Measurements from ENCODE around the gene FBXO22.

Gene FBXO22

GRCh38 chr15:75903331-75904239, at the start of gene FBXO22:
TSS of gene FBXO22 (plus strand) at chr15:75903878. CDS start at chr15:75903964, 86 bp downstream.
- H3K27ac ChIP-seq (ENCODE audit: low read depth, low read length), result peak within 1 kb of the TSS; percentile 51
- H3K4me3 ChIP-seq (ENCODE audit: low read length), result peak within 1 kb of the TSS; percentile 79
- no peaks in the 10 kb centered on the region for H3K9me2 ChIP-seq (replicated peaks; ENCODE audit: control insufficient read depth, low read length)
- peaks cover 5% of the 10 kb centered on the region; the same call in 1 of the 2 replicates for H3F3A ChIP-seq (ENCODE audit: control insufficient read depth, insufficient read depth)
- TF ChIP-seq EZH2phosphoT487 (IDR thresholded peaks at IDR 0.05; ENCODE audit: borderline replicate concordance, low read length) (no peak), CTCF (IDR thresholded peaks at IDR 0.05; ENCODE audit: low read depth, low read length, poor library complexity, severe bottlenecking) (no peak)
- H3K27me3 ChIP-seq (ENCODE audit: control insufficient read depth, low read length), result no peaks in the 10 kb centered on the region
- peak within 1 kb of the TSS; percentile 70 for H3K4me2 ChIP-seq (ENCODE audit: low read length)
- H3K79me2 ChIP-seq (ENCODE audit: control insufficient read depth, low read length), result peaks cover 39% of the 10 kb centered on the region
- H3K4me1 ChIP-seq (ENCODE audit: control insufficient read depth, low read length), result peaks cover 17% of the 10 kb centered on the region
- H3K36me3 ChIP-seq (ENCODE audit: control insufficient read depth, low read length), result peaks cover 19% of the 10 kb centered on the region
- H3K9me3 ChIP-seq (ENCODE audit: control insufficient read depth, insufficient read depth, low read length), result no peaks in the 10 kb centered on the region
- no peaks in the 10 kb centered on the region for H4K20me1 ChIP-seq (ENCODE audit: control insufficient read depth, insufficient read depth, low read depth, low read length)

- Histone ChIP-seq H3K4me3 (ENCODE audit: low read length) (no peak overlapping the region), H3K4me2 (ENCODE audit: low read length) (no peak overlapping the region), H3K79me2 (ENCODE audit: control insufficient read depth, low read length) (peaks cover 14% of the 10 kb centered on the region), H3K27me3 (ENCODE audit: control insufficient read depth, low read length) (no peaks in the 10 kb centered on the region), H3K36me3 (ENCODE audit: control insufficient read depth, low read length) (peaks cover 17% of the 10 kb centered on the region), H3K4me1 (ENCODE audit: control insufficient read depth, low read length) (no peaks in the 10 kb centered on the region), H3K27ac (ENCODE audit: low read depth, low read length) (no peak overlapping the region), H3K9me3 (ENCODE audit: control insufficient read depth, insufficient read depth, low read length) (no peaks in the 10 kb centered on the region), H3F3A (ENCODE audit: control insufficient read depth, insufficient read depth) (no peaks in the 10 kb centered on the region), H3K9me2 (replicated peaks; ENCODE audit: control insufficient read depth, low read length) (no peaks in the 10 kb centered on the region), H4K20me1 (ENCODE audit: control insufficient read depth, insufficient read depth, low read depth, low read length) (peaks cover under 1% of the 10 kb centered on the region; the same call in 1 of the 2 replicates)
- TF ChIP-seq EZH2phosphoT487 (IDR thresholded peaks at IDR 0.05; ENCODE audit: borderline replicate concordance, low read length), result no peak
- no peak for TF ChIP-seq CTCF (IDR thresholded peaks at IDR 0.05; ENCODE audit: low read depth, low read length, poor library complexity, severe bottlenecking)
These were observed 45.8 kb upstream of the FBXO22 start for GRCh38 chr15:75857886-75858285.

GRCh38 chr15:75861750-75862402, 41.8 kb upstream of the FBXO22 start:
- Histone ChIP-seq H3K27ac (ENCODE audit: low read depth, low read length) (no peak overlapping the region), H3K4me2 (ENCODE audit: low read length) (no peak overlapping the region), H3K4me1 (ENCODE audit: control insufficient read depth, low read length) (peaks cover 6% of the 10 kb centered on the region), H3K27me3 (ENCODE audit: control insufficient read depth, low read length) (no peaks in the 10 kb centered on the region), H3K79me2 (ENCODE audit: control insufficient read depth, low read length) (peaks cover 8% of the 10 kb centered on the region; the same call in 1 of the 2 replicates), H3K4me3 (ENCODE audit: low read length) (no peak overlapping the region), H3F3A (ENCODE audit: control insufficient read depth, insufficient read depth) (no peaks in the 10 kb centered on the region), H3K9me2 (replicated peaks; ENCODE audit: control insufficient read depth, low read length) (no peaks in the 10 kb centered on the region), H3K36me3 (ENCODE audit: control insufficient read depth, low read length) (peaks cover 13% of the 10 kb centered on the region), H3K9me3 (ENCODE audit: control insufficient read depth, insufficient read depth, low read length) (no peaks in the 10 kb centered on the region), H4K20me1 (ENCODE audit: control insufficient read depth, insufficient read depth, low read depth, low read length) (no peaks in the 10 kb centered on the region)
- no peak for TF ChIP-seq EZH2phosphoT487 (IDR thresholded peaks at IDR 0.05; ENCODE audit: borderline replicate concordance, low read length)
- TF ChIP-seq CTCF (IDR thresholded peaks at IDR 0.05; ENCODE audit: low read depth, low read length, poor library complexity, severe bottlenecking), result no peak
